Stomach (tissue), 4 donors: ENCODE measurements around the gene TGM2.

Experiments
- POLR2A ChIP-seq, 4 donors: fragments of 450-650 bp; IDR thresholded peaks; one replicate each; pipeline ENCODE4 v1.6.1; 2016; ENCODE audit warnings: antibody characterized with exemption in 4 of 4, control low read depth in 2 of 4, mild to moderate bottlenecking in 1 of 4, moderate library complexity in 1 of 4
- POLR2AphosphoS5 ChIP-seq, 3 donors: sonication (generic); formaldehyde crosslinking; IDR thresholded peaks; one replicate each; pipeline ENCODE4 v1.6.1; 2016; ENCODE audit warnings: antibody characterized with exemption in 3 of 3
- TF ChIP-seq, protein P1 (sequence below), 7 experiments: fragments of 450-650 bp in 4 of 7; fragments of 200-600 bp in 3 of 7; sonication (generic) in 3 of 7; IDR thresholded peaks; one replicate each; pipeline ENCODE4 v1.5.1; 2016 to 2019; ENCODE audit warnings: antibody characterized with exemption in 7 of 7, control low read depth in 2 of 7, mild to moderate bottlenecking in 1 of 7

DNA sequence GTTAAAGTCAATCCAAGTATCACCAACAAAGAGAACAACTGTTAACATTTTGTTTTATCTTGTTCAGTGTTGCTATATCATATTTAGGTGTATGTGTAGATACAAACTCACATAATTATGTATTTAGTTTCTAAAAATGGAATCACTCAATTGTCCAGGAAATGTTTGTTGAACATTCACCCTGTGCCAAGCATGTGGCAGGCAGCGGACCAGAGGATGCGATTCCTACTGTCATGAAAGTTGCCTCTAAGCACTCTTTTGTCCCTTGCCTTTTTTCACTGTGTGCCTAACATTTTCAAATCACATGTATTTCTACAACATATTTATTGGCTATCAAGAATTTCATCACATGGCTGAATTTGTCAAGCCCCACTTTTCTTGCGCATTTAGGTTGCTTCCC, 16.9 kb upstream of the TGM2 start:
- TF ChIP-seq POLR2A (IDR thresholded peaks at IDR 0.05): no peak
- TF ChIP-seq, protein P1, sequence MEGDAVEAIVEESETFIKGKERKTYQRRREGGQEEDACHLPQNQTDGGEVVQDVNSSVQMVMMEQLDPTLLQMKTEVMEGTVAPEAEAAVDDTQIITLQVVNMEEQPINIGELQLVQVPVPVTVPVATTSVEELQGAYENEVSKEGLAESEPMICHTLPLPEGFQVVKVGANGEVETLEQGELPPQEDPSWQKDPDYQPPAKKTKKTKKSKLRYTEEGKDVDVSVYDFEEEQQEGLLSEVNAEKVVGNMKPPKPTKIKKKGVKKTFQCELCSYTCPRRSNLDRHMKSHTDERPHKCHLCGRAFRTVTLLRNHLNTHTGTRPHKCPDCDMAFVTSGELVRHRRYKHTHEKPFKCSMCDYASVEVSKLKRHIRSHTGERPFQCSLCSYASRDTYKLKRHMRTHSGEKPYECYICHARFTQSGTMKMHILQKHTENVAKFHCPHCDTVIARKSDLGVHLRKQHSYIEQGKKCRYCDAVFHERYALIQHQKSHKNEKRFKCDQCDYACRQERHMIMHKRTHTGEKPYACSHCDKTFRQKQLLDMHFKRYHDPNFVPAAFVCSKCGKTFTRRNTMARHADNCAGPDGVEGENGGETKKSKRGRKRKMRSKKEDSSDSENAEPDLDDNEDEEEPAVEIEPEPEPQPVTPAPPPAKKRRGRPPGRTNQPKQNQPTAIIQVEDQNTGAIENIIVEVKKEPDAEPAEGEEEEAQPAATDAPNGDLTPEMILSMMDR (IDR thresholded peaks at IDR 0.05): no peak
- no peak for TF ChIP-seq POLR2AphosphoS5 (IDR thresholded peaks at IDR 0.05)
